Measurements from ENCODE around the gene TBCB.

Gene TBCB

GRCh38 chr19:36113894-36114720 is 1.2 kb upstream of the TBCB start (continued):
- TF ChIP-seq CTCF (tag by site-specific recombination; IDR thresholded peaks at IDR 0.05) (peak; percentile 32; the same call in 1 of the 2 replicates), SETDB1 (IDR thresholded peaks at IDR 0.05; ENCODE audit: insufficient read length, low read length) (no peak), ZSCAN30 (tag by site-specific recombination; IDR thresholded peaks at IDR 0.05) (no peak), KLF10 (tag by site-specific recombination; IDR thresholded peaks at IDR 0.05) (no peak), SCRT2 (tag by site-specific recombination; IDR thresholded peaks at IDR 0.05) (no peak), ZNF488 (tag by site-specific recombination; IDR thresholded peaks at IDR 0.05) (peak; percentile 56; the same call in 1 of the 2 replicates), ZBTB21 (tag by site-specific recombination; IDR thresholded peaks at IDR 0.05) (peak; percentile 70), ZNF837 (tag by site-specific recombination; IDR thresholded peaks at IDR 0.05) (no peak), ZNF148 (tag by site-specific recombination; IDR thresholded peaks at IDR 0.05; ENCODE audit: borderline replicate concordance) (no peak), ZBTB11 (tag by site-specific recombination; conservative IDR thresholded peaks at IDR 0.05; ENCODE audit: low read depth) (peak; percentile 53; the same call in 1 of the 2 replicates), ZBTB1 (tag by site-specific recombination; IDR thresholded peaks at IDR 0.05) (0 out of 2 replicates have a peak, but pooled peaks have one; percentile 31), ZNF354C (tag by site-specific recombination; IDR thresholded peaks at IDR 0.05; ENCODE audit: borderline replicate concordance, low read depth) (no peak), ZNF660 (tag by site-specific recombination; IDR thresholded peaks at IDR 0.05) (no peak), ZNF555 (tag by site-specific recombination; conservative IDR thresholded peaks at IDR 0.05) (no peak), ZNF121 (tag by site-specific recombination; IDR thresholded peaks at IDR 0.05) (no peak), ZNF398 (tag by site-specific recombination; IDR thresholded peaks at IDR 0.05) (peak; percentile 88), ZNF621 (tag by site-specific recombination; IDR thresholded peaks at IDR 0.05) (no peak), HOXA7 (CRISPR knock-in tag; IDR thresholded peaks at IDR 0.05; ENCODE audit: borderline replicate concordance) (no peak), ZNF350 (tag by site-specific recombination; IDR thresholded peaks at IDR 0.05) (no peak), ZNF433 (tag by site-specific recombination; IDR thresholded peaks at IDR 0.05; ENCODE audit: low read depth) (no peak), ZNF658 (tag by site-specific recombination; IDR thresholded peaks at IDR 0.05) (no peak; the same call in 1 of the 2 replicates), ZIC2 (tag by site-specific recombination; IDR thresholded peaks at IDR 0.05) (peak; percentile 34; the same call in 1 of the 2 replicates), KLF16 (tag by site-specific recombination; IDR thresholded peaks at IDR 0.05) (no peak), WT1 (tag by site-specific recombination; IDR thresholded peaks at IDR 0.05) (no peak), ZNF521 (tag by site-specific recombination; IDR thresholded peaks at IDR 0.05) (no peak), GLI2 (tag by site-specific recombination; IDR thresholded peaks at IDR 0.05; ENCODE audit: borderline replicate concordance, low read depth) (no peak), ZNF23 (tag by site-specific recombination; IDR thresholded peaks at IDR 0.05; ENCODE audit: borderline replicate concordance) (peak; percentile 42; the same call in 1 of the 2 replicates)

All from HEK293 (cell line).